Progenitor cell of endocrine pancreas (in vitro differentiated cells): ENCODE measurements around the gene ORAI3. TPM values are rescaled to one million over a fixed set of nuclear protein-coding genes. Genes with fewer than 3 reads are reported as not detected.

ENCODE experiments used
- DNase-seq: peaks from one replicate; pipeline ENCODE4 v3.0.0; 2021; ENCODE audit warnings: low spot score; ENCODE audit not compliant: unreplicated experiment
- H3K27ac Mint-ChIP-seq: 2 replicates; pipeline ENCODE4 v1.8.0; 2021; ENCODE audit warnings: mild to moderate bottlenecking, moderate library complexity, mixed read lengths
- H3K27me3 Mint-ChIP-seq: 2 replicates; pipeline ENCODE4 v1.8.0; 2021; ENCODE audit warnings: mixed read lengths
- H3K36me3 Mint-ChIP-seq: 2 replicates; pipeline ENCODE4 v1.8.0; 2022; ENCODE audit warnings: mixed read lengths; ENCODE audit not compliant: insufficient read depth
- H3K4me1 Mint-ChIP-seq: 2 replicates; pipeline ENCODE4 v1.8.0; 2021; ENCODE audit warnings: low read depth, mixed read lengths
- H3K4me3 Mint-ChIP-seq: 2 replicates; pipeline ENCODE4 v1.8.0; 2021; ENCODE audit warnings: low read depth, mild to moderate bottlenecking, moderate library complexity, mixed read lengths
- H3K9me3 Mint-ChIP-seq: 2 replicates; pipeline ENCODE4 v1.8.0; 2021; ENCODE audit warnings: low read depth, mixed read lengths
- CTCF ChIP-seq: fragments of 200-600 bp; sonication (generic); IDR thresholded peaks from one replicate; pipeline ENCODE4 v1.5.0; 2021; ENCODE audit warnings: antibody characterized with exemption, mild to moderate bottlenecking; ENCODE audit not compliant: unreplicated experiment
- total RNA-seq: library from RNA; stranded (reverse); gene quantifications from 2 replicates; pipeline ENCODE4 v1.2.1, GENCODE V29; 2021

Gene ORAI3
- total RNA-seq, 1 donor from 2014 or later = 19.1 TPM

GRCh38 chr16:30953511-30954124, 4.8 kb downstream of the ORAI3 start:
- peak overlapping the region; percentile 64 for H3K27ac Mint-ChIP-seq
- peak; percentile 69 for DNase-seq
- H3K27me3 Mint-ChIP-seq = no peaks in the 10 kb centered on the region
- peak; percentile 76 for TF ChIP-seq CTCF
- no peak overlapping the region for H3K4me3 Mint-ChIP-seq
- H3K9me3 Mint-ChIP-seq = no peaks in the 10 kb centered on the region
- H3K36me3 Mint-ChIP-seq = no peaks in the 10 kb centered on the region
- H3K4me1 Mint-ChIP-seq = peaks cover 15% of the 10 kb centered on the region

GRCh38 chr16:30954993-30955392, 6.1 kb downstream of the ORAI3 start:
- Mint-ChIP-seq H3K4me1 (peaks cover 13% of the 10 kb centered on the region), H3K27ac (no peak overlapping the region), H3K36me3 (peaks cover 2% of the 10 kb centered on the region), H3K27me3 (no peaks in the 10 kb centered on the region), H3K4me3 (peak overlapping the region; percentile 7), H3K9me3 (no peaks in the 10 kb centered on the region)
- no peak for TF ChIP-seq CTCF
- DNase-seq = no peak

- H3K9me3 Mint-ChIP-seq = no peaks in the 10 kb centered on the region
- peak overlapping the region; percentile 95 for H3K4me3 Mint-ChIP-seq
- peak; percentile 35 for TF ChIP-seq CTCF
- peaks cover 9% of the 10 kb centered on the region for H3K36me3 Mint-ChIP-seq
- no peaks in the 10 kb centered on the region for H3K27me3 Mint-ChIP-seq
- H3K27ac Mint-ChIP-seq = peak overlapping the region; percentile 100
- peaks cover 9% of the 10 kb centered on the region for H3K4me1 Mint-ChIP-seq
- DNase-seq = peak; percentile 77
Observed at GRCh38 chr16:30956601-30957455, 8.0 kb downstream of the ORAI3 start.

- Mint-ChIP-seq H3K9me3 (no peaks in the 10 kb centered on the region), H3K4me1 (peaks cover 9% of the 10 kb centered on the region), H3K27ac (peak within 1 kb of the TSS; percentile 100), H3K27me3 (no peaks in the 10 kb centered on the region), H3K4me3 (peak within 1 kb of the TSS; percentile 95), H3K36me3 (peaks cover 12% of the 10 kb centered on the region)
- peak; percentile 91 for DNase-seq
- TF ChIP-seq CTCF = no peak
Observed at GRCh38 chr16:30957456-30958174, 8.7 kb downstream of the ORAI3 start, which contains the start of gene SETD1A. SETD1A (plus strand) TSS chr16:30957754; CDS start chr16:30958732, 978 bp downstream.
